Left ventricle myocardium inferior (tissue), 1 donor: Measurements from ENCODE around the gene TPPP2. TPM values are rescaled to one million over a fixed set of nuclear protein-coding genes. Genes with fewer than 3 reads are reported as not detected.

Experiments used
- DNase-seq: peaks from one replicate; pipeline ENCODE4 v3.0.0-alpha.2; 2020
- H3K27ac ChIP-seq: fragments of 200-600 bp; replicated peaks from 2 replicates; pipeline ENCODE4 v1.8.0; 2021
- H3K27me3 ChIP-seq: fragments of 200-600 bp; 2 replicates; pipeline ENCODE4 v1.8.0; 2021; ENCODE audit warnings: low read depth
- H3K36me3 ChIP-seq: fragments of 200-600 bp; 2 replicates; pipeline ENCODE4 v1.8.0; 2021
- H3K4me1 ChIP-seq: fragments of 200-600 bp; 2 replicates; pipeline ENCODE4 v1.8.0; 2021
- H3K4me3 ChIP-seq: fragments of 200-600 bp; 2 replicates; pipeline ENCODE4 v1.8.0; 2021; ENCODE audit warnings: mild to moderate bottlenecking, moderate library complexity
- H3K9me3 ChIP-seq: fragments of 200-600 bp; replicated peaks from 2 replicates; pipeline ENCODE4 v1.8.0; 2021
- CTCF ChIP-seq: fragments of 200-600 bp; IDR thresholded peaks from 2 replicates; pipeline ENCODE4 v1.8.0; 2021; ENCODE audit warnings: antibody characterized with exemption, mild to moderate bottlenecking, borderline replicate concordance
- intact Hi-C: fragments of 100-400 bp; cut with micrococcal nuclease; formaldehyde crosslinking; loops from one replicate; pipeline ENCODE4 v1.11.0; 2022
- total RNA-seq: library from RNA; stranded (reverse); fragmentation: NEBNext Ultra II Directional; extraction: Animal tissue kit (Norgen Biotek cat#: 25700); gene quantifications from one replicate; pipeline ENCODE4 v1.2.1, GENCODE V29; 2021
- donor health status: DM: no; HTN: yes; CAD: no; lungs with severe emphysema.

Gene TPPP2
- total RNA-seq, 1 donor from 2014 or later, result 1.6 TPM

GRCh38 chr14:21057803-21058675, 28.0 kb downstream of the TPPP2 start, which contains the start of gene RNASE8:
Gene RNASE8 (plus strand): TSS chr14:21057822. CDS start chr14:21057893, 71 bp downstream.
- Histone ChIP-seq H3K9me3 (no peaks in the 10 kb centered on the region), H3K27ac (no peak within 1 kb of the TSS), H3K27me3 (no peaks in the 10 kb centered on the region), H3K36me3 (no peaks in the 10 kb centered on the region), H3K4me3 (no peak within 1 kb of the TSS), H3K4me1 (peaks cover 9% of the 10 kb centered on the region)
- TF ChIP-seq CTCF, result peak; percentile 24
- no peak for DNase-seq
- intact Hi-C loops, result no loop called here

- Histone ChIP-seq H3K4me3 (no peak overlapping the region), H3K36me3 (no peaks in the 10 kb centered on the region), H3K9me3 (no peaks in the 10 kb centered on the region), H3K27ac (no peak overlapping the region), H3K27me3 (no peaks in the 10 kb centered on the region), H3K4me1 (peaks cover 17% of the 10 kb centered on the region)
- DNase-seq, result no peak
- no peak for TF ChIP-seq CTCF
- intact Hi-C loops, result no loop called here
These were observed 28.9 kb downstream of the TPPP2 start for GRCh38 chr14:21058903-21059302.

GRCh38 chr14:21059842-21060613, 30.0 kb downstream of the TPPP2 start:
- Histone ChIP-seq H3K9me3 (no peaks in the 10 kb centered on the region), H3K36me3 (no peaks in the 10 kb centered on the region), H3K4me3 (no peak overlapping the region), H3K27me3 (no peaks in the 10 kb centered on the region), H3K4me1 (peaks cover 17% of the 10 kb centered on the region), H3K27ac (no peak overlapping the region)
- TF ChIP-seq CTCF, result no peak
- no peak for DNase-seq
- intact Hi-C loops, result no loop called here

- Histone ChIP-seq H3K9me3 (no peaks in the 10 kb centered on the region), H3K4me1 (peaks cover 17% of the 10 kb centered on the region), H3K27me3 (no peaks in the 10 kb centered on the region), H3K4me3 (no peak overlapping the region), H3K27ac (no peak overlapping the region), H3K36me3 (no peaks in the 10 kb centered on the region)
- intact Hi-C loops, result no loop called here
- no peak for TF ChIP-seq CTCF
- DNase-seq, result no peak
These were observed 30.8 kb downstream of the TPPP2 start for GRCh38 chr14:21060614-21061346.

- no peak for DNase-seq
- no peak overlapping the region for H3K4me3 ChIP-seq
These were observed 31.3 kb downstream of the TPPP2 start for GRCh38 chr14:21061347-21061668.

More at GRCh38 chr14:21061347-21061668, 31.3 kb downstream of the TPPP2 start:
- H3K4me1 ChIP-seq, result peaks cover 14% of the 10 kb centered on the region
- H3K9me3 ChIP-seq, result no peaks in the 10 kb centered on the region
- no peaks in the 10 kb centered on the region for H3K27me3 ChIP-seq
- no peak overlapping the region for H3K27ac ChIP-seq
- H3K36me3 ChIP-seq, result no peaks in the 10 kb centered on the region
- intact Hi-C loops, result no loop called here
- no peak for TF ChIP-seq CTCF
